ENCODE results near the gene DDX39B.

Gene DDX39B

DNA sequence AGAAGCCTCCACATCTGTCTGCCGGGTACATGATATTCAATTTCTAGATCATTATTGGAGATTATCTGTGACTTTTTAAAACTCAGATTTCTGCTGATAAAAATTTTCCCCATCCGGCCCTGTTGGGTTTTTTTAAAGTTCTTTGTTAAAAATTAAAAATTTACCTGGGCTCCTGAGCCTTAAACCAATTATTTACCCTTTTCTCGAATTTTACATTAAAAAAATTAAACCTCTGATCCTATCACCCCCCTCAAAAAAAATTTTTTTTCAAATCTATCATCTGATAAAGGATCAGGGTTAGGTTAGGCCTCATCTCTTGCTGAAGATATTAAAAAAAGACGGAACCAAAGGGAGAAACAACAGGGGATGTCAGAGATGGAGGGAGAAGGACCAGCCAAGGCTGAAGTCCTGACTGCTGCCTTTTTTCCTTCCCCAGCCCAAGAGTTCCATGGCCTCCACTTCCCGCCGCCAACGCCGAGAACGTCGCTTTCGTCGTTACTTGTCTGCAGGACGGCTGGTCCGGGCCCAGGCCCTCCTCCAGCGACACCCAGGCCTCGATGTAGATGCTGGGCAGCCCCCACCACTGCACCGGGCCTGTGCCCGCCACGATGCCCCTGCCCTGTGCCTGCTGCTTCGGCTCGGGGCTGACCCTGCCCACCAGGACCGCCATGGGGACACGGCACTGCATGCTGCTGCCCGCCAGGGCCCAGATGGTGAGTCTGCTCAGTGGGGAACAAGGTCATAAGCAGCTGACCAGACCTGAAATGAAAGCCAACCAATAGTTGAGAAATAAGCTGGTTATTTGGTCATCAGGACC, 6.1 kb upstream of the DDX39B start:
- no peak for DNase-seq (ENCODE audit: low read depth)

DNA sequence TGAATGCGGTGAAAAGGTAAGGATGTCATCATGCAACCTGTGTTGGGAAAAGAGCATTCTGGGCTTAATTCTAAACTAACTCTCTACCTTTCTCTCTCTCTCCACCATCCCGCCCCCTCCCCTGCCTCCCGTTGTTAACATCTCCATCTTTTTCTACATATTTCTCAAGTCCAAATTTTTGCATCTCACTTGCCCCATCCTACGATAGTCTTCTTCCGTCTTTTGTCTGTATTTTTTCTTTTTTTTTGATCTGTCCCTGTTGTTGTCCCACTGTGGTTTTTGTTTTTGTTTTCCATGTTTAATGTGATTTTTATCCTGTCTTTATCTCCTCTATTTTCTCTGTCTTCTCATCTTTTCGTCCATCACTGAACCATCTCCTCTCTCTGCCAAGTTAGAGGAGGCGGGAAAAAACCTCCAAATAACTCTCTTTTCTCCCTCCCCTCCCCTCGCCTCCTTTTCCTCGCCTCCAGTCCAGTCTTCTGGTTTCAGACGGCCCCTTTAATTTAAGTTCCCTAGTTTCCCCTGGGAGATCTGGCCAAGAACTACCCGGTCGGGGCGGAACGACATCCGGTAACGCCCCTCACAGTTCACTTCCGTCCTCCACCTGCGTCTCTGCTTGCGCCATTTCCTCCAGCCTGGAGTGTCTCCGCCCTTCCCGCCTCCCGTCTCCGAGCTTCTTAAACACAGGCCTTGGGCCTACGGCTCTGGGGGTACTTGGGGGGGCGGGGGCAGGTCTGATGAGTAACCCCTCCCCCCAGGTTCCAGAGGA, 5.3 kb upstream of the DDX39B start, which contains the start of gene NFKBIL1:
Gene NFKBIL1 (plus strand): TSS at position 651 of the 769 bp plus-strand sequence. CDS start 87 bp downstream, at position 738.
- DNase-seq (ENCODE audit: low read depth) = peak; percentile 96

DNA sequence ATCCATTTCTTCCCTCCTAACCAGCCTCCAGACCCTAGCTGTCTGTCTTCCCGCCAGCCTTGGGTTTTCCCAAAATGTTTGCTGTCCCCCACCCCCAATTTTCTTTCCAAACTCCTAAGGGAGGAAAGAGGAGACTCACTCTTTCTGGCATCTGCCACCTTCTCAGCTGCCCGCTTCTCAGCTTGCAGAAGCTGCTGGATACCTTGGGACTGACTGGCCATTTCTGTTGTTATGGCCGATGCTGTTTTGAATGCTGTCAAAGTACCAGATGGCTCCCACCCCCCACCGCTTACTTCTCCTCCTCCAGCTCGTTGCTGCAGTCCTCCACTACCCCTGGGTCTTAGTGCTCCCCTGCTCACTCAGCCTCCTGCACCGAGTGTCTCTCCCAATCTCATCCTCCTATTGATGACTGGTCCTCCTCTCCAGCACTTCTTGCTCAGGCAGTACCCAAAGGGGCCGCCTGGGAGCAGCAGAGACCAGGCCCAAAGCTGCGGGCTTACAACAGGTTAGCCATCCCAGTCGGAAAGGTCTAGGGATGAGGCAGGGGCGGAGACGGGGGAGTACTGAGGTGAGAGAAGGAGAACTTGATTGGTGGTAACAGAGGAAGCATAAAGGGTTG, 4.6 kb upstream of the DDX39B start, which contains the start of gene ATP6V1G2:
Gene ATP6V1G2 (minus strand): TSS at position 270 of the 619 bp plus-strand sequence. CDS start 49 bp downstream, at position 221.
- DNase-seq (ENCODE audit: low read depth) = peak; percentile 82

DNA sequence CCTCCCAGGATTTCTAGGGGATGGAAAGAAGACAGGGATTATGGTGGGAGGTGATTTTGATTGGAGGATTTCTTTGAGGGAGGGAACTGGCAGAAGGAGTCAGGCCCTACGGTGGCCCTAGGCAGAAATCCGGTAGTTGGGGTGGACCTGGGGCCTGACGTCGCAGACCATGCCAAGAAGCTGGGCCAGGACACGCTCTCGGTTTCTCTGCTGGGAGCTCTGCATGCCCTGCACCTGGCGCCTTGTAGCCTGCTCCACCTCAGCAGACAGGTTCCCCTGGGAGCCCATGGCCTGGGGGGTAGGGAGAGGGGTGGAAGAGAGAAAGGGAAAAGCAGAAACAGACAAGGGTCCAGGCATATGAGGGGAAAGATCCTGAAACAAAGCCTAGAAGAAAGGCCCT, 3.5 kb upstream of the DDX39B start:
- DNase-seq (ENCODE audit: low read depth) = no peak

DNA sequence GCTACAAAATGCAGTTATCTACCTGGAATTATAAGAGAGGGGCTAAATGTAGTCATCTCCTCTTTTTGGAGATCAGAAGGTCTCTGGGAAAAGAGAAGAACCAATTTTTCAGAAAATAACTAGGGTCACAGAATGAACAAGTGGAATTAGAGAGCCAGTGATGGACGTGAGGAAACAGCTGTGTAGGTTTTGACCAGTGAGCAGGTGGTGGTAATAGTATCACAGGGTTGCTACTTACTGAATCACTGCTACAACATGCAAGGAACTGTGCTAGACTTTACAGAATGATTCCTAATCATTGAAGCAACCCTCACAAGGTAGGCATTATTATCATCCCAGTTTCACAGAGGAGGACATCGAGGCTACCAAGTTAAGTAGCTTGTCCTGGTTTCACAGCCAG, 2.9 kb upstream of the DDX39B start:
- no peak for DNase-seq (ENCODE audit: low read depth)

DNA sequence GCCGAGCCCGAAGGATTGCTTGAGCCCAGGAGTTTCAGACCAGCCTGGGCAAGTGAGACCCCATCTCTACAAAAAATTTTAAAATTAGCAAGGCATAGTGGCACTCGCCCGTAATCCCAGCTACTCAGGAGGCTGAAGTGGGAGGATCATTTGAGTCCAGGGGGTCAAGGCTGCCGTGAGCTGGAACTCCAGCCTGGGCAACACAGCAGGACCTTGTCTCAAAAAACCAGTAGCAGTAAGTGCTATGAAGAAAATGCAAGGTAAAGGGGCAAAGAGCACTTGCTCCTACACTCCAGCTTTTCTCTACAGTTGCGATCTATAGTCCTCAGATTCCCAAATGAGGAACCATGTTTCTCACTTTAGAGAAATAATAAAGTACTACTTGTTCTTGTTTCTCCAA, 1.8 kb upstream of the DDX39B start:
- DNase-seq (ENCODE audit: low read depth) = no peak

DNA sequence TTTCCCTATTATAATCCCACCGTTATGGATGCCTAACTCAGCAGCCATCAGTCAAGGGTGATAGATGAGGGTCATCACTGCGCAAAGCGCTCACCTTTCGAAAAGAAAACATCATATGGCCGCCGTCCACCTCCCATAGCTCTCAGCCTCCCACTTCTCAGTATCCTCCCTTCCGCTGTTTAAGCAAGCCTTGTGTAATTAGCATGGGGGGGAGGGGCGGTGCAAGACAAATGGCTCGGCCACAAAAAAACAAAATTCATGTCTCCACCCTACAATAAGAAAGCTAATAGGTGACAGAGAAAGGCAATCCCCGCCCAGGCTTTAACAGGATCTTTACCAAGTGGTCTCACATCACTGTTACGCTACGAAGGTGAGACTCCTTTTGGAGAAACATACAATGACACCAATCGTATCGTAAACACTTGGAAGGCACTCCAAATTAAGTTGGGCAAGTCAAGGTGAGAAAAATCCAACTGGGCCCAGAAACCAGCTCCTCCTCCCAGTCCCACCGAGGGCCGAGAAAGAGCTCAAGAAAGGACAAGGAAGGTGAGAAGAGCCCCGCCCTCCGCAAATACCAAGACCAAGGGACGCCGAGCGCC, 645 bp downstream of the DDX39B start:
- peak; percentile 39 for DNase-seq (ENCODE audit: low read depth)

DNA sequence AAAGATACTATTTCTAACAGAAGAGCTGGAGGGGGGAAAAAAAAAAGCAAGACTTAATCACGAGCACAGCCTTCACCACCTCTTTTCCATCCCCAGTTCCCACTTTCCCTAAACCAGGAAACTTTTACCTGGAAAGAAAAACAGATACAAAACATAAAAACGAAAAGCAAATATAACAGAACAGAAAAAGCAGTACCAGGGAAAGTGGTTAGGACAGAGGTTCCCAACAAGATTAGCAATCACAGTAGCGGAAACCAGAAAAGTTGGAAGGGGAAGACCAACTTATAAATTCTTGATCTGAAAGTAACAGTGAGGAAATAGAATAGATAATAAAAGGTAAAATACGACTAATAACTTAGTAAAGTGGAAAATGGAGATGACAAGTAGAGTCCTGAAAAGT, 1.2 kb downstream of the DDX39B start:
- no peak for DNase-seq (ENCODE audit: low read depth)

DNA sequence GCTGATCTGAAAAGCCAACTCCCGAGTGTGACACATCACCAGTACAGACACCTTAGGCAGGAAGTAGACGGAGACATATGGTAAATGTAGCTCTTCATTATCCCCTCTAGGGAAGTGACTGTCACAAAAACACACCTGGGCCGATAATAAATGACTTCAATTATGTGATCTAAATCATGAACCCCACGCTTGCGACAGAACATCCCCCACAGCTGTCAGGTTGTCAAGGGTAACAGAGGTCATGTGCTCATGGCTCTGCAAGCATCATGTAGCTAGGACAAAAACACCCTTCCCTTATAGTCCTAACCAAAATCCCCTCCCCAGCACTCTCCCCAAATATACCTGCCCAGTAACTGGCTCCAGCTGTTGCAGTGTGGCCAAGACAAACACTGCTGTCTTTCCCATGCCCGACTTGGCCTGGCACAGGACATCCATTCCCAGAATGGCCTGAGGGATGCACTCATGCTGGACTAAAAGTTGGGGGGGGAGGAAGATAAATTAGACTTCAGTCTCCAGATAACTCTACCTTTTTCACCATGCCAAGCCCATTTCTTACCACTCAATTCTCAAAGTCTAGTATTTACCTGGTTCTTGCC, 2.9 kb downstream of the DDX39B start:
- DNase-seq (ENCODE audit: low read depth) = no peak

DNA sequence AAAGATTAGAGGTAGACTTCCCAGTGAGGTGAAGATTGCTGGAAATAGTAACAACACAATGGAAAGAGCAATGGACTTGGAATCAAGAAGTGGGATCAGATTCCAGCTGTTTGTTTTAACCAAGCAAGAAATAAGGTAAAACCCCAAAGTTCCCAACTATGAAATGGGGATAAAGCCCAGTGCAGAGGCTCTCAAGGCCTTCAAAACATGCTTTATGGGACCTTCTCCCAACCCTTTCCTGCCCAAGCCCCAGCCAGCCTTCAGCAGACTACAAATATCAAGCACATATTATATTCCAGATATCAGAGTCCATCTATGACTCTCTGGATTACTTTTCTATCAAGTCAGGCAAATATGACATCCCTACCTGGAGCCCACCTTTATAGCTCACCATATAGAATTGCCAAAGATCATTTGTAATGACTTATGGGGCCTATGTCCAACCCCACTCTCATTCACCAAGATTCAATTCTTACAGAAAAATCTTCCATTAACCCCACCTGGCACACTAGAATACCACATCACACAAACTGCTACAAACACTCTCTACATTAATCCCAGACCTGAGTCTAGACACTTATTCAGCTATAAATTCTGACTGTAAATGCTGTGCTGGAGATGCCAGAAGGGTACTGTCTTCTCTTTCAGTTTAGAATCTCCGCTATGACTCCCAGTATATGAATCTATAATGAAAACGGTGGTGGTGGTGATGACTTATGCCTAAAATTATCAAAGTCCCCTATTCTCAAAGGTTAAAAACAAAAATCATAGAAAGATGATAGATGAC, 6.1 kb downstream of the DDX39B start:
- no peak for DNase-seq (ENCODE audit: low read depth)

DNA sequence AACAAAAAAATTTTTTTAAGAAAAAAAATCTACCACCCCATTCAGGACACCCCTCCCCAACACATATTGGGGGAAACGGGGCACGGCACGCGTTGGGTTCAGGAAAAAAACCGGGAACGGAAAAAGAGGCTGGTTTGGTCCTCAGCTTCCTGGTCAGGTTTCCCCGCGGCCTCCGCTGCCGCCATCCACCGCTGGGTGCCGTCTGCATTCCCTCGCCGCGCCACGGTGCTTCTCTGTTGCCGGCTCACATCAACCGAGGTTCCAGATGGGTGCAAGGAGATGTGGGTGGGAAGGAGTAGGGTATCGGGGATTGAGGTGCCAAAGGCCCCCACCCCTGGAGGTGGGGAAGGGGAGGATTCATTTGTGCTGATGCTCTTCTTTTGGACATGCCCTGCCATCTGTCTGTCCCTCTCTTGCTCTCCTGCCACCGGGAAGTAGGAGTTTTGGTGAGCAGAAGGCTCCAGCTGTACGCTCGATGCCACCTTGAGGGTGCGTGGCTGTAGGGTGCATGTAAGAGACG, 7.2 kb downstream of the DDX39B start:
- DNase-seq (ENCODE audit: low read depth) = no peak

DNA sequence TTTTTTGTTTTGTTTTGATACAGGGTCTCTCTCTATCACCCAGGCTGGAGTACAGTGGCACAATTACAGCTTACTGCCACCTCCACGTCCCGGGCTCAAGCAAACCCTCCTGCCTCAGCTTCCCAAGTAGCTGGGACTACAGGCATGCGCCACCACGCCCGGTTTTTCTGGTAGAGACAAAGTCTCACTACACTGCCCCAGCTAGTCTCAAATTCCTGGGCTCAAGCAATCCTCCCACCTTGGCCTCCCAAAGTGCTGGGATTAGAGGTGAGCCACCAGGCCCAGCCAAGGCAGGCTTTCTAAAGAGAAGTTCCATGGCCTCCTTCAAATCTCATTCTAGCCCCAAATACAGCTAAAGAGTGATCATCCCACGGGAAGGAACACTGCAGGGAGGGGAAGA, 7.8 kb downstream of the DDX39B start:
- DNase-seq (ENCODE audit: low read depth) = no peak

DNA sequence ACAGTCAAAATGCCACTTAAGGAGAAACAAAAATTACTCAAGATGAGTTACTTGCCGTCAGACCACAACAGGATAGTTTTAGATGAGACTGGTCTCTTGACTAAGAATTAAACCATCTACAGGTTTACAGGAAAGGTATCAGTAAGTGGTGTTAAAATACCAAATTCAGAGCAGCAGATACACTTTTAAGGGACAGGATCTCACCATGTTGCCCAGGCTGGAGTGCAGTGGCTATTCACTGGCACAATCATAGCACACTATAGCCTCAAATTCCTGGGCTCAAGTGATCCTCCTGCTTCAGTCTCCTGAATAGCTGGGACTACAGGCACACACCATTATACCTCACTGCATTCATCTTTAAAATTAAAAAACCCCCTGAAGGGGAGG, 8.4 kb downstream of the DDX39B start:
- no peak for DNase-seq (ENCODE audit: low read depth)

DNA sequence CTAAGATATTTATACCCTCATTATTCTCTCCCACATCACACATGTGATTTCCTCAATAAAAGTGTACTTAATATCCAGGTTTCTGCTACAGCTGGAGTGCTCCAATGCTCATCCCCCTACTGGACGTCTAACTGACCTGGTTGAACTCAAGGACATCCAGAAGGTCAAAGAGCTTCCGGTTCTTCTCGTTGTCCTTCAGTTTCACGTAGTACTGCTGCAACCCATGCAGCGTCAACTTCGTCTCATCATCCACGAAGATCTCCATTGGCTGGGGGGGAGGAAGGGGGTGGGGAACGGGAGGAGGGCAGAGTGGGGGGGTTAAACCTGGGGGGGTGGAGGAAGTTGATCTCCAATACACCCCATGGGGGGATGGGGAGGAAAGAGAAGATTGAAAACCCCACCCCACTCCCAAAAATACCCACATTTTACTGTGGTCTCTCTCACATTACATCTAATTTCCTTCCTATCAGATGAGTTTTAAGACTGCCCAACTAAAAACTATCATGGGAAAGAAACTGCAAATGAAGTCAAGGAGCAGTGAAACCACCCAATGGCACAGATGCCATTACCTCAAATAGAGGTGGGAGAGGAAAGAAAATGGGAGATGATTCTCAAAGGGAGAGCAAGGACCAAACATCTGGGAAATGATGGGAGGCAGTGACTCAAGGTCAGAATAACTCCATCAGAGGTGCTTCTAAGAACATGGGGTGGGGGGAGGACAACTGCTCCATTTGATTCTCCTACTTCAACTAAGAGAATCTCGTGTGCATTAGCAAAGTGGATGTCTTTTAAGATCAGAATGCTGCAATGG, 9.0 kb downstream of the DDX39B start:
- no peak for DNase-seq (ENCODE audit: low read depth)

DNA sequence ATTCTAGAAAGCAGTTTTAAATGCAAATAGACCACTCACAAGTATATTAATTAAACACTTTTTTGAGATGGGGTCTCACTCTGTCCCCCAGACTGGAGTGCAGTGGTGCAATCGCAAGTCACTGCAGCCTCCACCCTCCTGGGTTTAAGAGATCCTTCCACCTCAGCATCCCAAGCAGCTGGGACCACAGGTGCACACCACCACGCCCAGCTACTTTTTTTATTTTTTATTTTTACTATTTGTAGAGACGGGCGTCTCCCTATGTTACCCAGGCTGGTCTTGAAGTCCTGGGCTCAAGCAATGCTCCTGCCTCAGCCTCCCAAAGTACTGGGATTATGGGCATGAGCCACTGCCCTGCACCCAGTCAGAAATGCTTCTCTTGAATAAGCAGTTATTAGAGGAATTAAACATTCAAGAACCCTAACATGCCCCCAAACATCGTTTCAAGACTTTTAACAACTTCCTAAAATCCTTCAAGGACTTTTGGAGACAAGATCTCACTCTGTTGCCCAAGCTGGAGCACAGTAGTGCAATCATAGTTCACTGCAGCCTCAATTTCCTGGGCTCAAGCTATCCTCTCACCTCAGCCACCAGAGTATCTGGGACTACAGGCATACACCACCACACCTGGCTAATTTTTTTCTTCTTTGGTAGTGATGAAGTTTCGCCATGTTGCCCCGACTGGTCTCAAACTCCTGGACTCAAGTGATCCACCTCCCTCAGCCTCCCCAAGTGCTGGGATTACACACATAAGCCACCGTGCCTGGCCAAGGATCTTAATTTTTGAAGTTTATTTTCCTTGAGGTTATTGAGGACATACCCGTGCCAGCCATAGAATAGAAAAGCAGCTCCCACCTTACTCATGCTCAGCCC, 9.8 kb downstream of the DDX39B start:
- no peak for DNase-seq (ENCODE audit: low read depth)

DNA sequence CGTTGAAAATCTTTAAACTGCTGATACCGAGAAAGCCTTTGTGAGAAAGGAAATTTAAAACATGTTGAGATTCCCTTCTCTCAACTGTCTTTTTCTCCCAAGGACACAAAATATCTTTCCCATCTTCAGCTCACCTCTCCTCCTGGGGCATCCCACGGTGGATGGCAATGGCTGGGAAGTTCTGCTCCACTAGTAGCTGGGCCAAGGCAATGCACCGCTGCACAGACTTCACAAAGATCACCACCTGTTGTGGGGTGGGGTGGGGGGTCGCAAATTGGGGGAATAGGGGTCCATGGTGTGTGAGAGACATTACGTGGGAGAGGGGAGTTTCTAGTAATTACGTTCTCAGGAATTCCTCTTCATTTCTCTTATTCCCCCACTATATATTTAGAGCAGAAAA, 10.6 kb downstream of the DDX39B start:
- no peak for DNase-seq (ENCODE audit: low read depth)

DNA sequence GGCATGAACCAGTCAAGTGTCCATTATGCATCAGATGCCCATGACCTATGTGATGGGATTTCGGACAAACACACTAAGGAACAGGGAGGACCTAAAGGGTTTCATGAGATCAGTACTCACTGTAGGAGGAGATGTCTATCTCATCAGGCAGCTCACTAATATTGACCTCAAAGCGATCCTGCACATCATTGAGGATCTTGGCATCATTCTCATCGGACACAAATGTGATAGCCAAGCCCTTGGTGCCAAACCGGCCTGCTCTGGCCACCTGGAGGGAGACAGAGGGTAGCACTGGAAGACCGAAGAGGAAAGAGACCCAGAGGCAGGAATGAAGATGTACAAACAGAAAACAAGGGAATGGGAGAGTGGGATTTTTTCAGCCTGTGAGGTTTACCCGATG, 11.1 kb downstream of the DDX39B start:
- no peak for DNase-seq (ENCODE audit: low read depth)

DNA sequence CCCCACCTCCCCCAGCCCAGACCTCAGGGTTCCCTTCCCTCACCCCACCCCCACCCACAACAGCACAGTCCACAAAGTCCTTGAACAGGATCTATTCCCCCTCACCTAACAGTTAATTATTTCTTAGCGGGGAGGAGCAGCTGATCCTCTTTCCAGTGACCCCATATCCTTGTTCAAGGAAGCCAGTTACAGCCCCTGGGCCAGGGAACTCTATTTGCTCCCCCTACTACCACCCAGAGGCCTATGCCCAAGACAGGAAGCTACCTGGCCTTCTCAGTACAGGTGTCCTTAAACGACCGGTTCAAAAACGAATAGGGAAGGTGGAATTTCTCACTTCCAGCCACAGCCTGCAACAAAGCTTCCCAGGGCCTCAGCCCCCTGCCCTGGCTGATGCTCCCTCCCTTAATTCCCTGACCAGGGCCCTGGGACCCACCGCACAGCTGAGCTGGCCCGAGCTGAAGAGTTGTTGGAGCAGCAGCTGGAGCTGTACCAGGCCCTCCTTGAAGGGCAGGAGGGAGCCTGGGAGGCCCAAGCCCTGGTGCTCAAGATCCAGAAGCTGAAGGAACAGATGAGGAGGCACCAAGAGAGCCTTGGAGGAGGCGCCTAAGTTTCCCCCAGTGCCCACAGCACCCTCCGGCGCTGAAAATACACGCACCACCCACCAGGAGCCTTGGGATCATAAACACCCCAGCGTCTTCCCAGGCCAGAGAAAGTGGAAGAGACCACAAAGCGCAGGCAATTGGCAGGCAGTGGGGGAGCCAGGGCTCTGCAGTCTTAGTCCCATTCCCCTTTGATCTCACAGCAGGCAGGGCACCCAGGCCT, 12.3 kb downstream of the DDX39B start:
- no peak for DNase-seq (ENCODE audit: low read depth)
